ENCODE measurements around the gene KCTD19.

DNA sequence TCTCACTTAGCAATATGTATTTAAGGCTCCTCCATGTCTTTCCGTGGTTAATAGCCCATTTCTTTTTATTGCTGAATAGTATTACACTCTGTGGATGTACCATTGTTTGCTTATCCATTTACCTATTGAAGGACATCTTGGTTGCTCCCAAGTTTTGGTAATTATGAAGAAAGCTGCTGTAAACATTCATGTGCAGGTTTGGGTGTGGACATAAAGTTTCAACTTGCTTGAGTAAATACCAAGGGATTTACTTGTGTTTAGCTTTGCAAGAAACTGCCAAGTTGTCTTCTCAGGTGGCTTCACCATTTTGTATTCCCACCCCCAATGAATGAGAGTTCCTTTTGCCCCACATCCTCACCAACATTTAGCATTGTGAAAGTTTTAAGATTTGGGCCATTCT lies 9.6 kb upstream of the KCTD19 start:
- TF ChIP-seq, protein P1, sequence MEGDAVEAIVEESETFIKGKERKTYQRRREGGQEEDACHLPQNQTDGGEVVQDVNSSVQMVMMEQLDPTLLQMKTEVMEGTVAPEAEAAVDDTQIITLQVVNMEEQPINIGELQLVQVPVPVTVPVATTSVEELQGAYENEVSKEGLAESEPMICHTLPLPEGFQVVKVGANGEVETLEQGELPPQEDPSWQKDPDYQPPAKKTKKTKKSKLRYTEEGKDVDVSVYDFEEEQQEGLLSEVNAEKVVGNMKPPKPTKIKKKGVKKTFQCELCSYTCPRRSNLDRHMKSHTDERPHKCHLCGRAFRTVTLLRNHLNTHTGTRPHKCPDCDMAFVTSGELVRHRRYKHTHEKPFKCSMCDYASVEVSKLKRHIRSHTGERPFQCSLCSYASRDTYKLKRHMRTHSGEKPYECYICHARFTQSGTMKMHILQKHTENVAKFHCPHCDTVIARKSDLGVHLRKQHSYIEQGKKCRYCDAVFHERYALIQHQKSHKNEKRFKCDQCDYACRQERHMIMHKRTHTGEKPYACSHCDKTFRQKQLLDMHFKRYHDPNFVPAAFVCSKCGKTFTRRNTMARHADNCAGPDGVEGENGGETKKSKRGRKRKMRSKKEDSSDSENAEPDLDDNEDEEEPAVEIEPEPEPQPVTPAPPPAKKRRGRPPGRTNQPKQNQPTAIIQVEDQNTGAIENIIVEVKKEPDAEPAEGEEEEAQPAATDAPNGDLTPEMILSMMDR (conservative IDR thresholded peaks at IDR 0.05), result no peak
- TF ChIP-seq EZH2 (IDR thresholded peaks at IDR 0.05; ENCODE audit: low read depth), result no peak

Measured in PC-9 (cell line).